Measurements from ENCODE around the gene CDC20. TPM values are rescaled to one million over a fixed set of nuclear protein-coding genes. Genes with fewer than 3 reads are reported as not detected.
"Not testable (repeated sequence)": the region's sequence is repeated elsewhere in the genome, so short reads cannot be mapped to it uniquely, and the experiment has no call there.

CDC20 gene
- polyA plus RNA-seq, 1 of the 3 experiments (the other 2 are of a cell fraction), result 82.7 TPM

- Histone ChIP-seq H3K27ac (ENCODE audit: low read depth in 2 of 2, low read length in 1 of 2) (no peak overlapping the region), H3K9me3 (no peaks in the 10 kb centered on the region), H3K27me3 (ENCODE audit: insufficient read depth) (no peaks in the 10 kb centered on the region), H3K79me2 (ENCODE audit: insufficient read depth) (peaks cover 59% of the 10 kb centered on the region), H4K20me1 (ENCODE audit: insufficient read depth) (no peaks in the 10 kb centered on the region), H3K9ac (no peak overlapping the region), H3K9me2 (no peaks in the 10 kb centered on the region), H3K4me3 (ENCODE audit: low read depth in 2 of 2, low read length in 1 of 2) (no peak overlapping the region), H2AFZ (ENCODE audit: low read depth) (no peak overlapping the region), H3F3A (replicated peaks; ENCODE audit: insufficient read depth) (no peaks in the 10 kb centered on the region), H3K4me1 (ENCODE audit: control insufficient read depth in 1 of 2, insufficient read depth in 2 of 2, low read depth in 1 of 2, low read length in 1 of 2) (peaks cover 0 to 5% of the 10 kb centered on the region in 2 experiments; a peak in 1 of 4 replicates), H3K36me3 (replicated peaks in 1 of 2; ENCODE audit: control insufficient read depth in 1 of 2, insufficient read depth in 2 of 2, low read length in 1 of 2) (peaks cover 0 to 12% of the 10 kb centered on the region in 2 experiments), H3K4me2 (no peak overlapping the region)
- DNase-seq, result no peak
- ChIA-PET POLR2A (no interaction called here), CTCF (interaction anchor here (1.6 to 3.1 kb wide), 2 partner anchors 17 to 171 kb away, joined by 6 to 11 read pairs; no protein-coding TSS in a partner anchor)
- 97% methylated on average over 3 of the region's 3 CpGs for WGBS (ENCODE audit: low lambda C conversion rate)
- no peak for TF ChIP-seq MAX (IDR thresholded peaks at IDR 0.05; ENCODE audit: low read depth)
Measured at GRCh38 chr1:43398227-43398626, 39.4 kb downstream of the CDC20 start.

- not testable (repeated sequence) for H3K9ac ChIP-seq; H3K4me3 ChIP-seq (ENCODE audit: low read depth in 2 of 2, low read length in 1 of 2); H3K9me3 ChIP-seq; H3K27me3 ChIP-seq (ENCODE audit: insufficient read depth); H3K4me1 ChIP-seq (ENCODE audit: control insufficient read depth in 1 of 2, insufficient read depth in 2 of 2, low read depth in 1 of 2, low read length in 1 of 2); H3F3A ChIP-seq (replicated peaks; ENCODE audit: insufficient read depth); H2AFZ ChIP-seq (ENCODE audit: low read depth); H3K9me2 ChIP-seq; H3K4me2 ChIP-seq; H4K20me1 ChIP-seq (ENCODE audit: insufficient read depth); DNase-seq; H3K27ac ChIP-seq (ENCODE audit: low read depth in 2 of 2, low read length in 1 of 2)
- CTCF ChIA-PET, result interaction anchor here (1.9 to 3.1 kb wide), 2 partner anchors 14 to 173 kb away, joined by 6 to 11 read pairs; no protein-coding TSS in a partner anchor
- POLR2A ChIA-PET, result interaction anchor here (0.8 kb wide), 1 partner anchor 18 kb away, joined by 3 read pairs; no protein-coding TSS in a partner anchor
- WGBS (ENCODE audit: low lambda C conversion rate), result 98% methylated on average over 9 of the region's 9 CpGs
- H3K79me2 ChIP-seq (ENCODE audit: insufficient read depth), result peaks cover 37% of the 10 kb centered on the region; the same call in 1 of the 2 replicates
- peaks cover 16 to 27% of the 10 kb centered on the region in 2 experiments for H3K36me3 ChIP-seq (replicated peaks in 1 of 2; ENCODE audit: control insufficient read depth in 1 of 2, insufficient read depth in 2 of 2, low read length in 1 of 2)
Measured at GRCh38 chr1:43400441-43400840, 41.7 kb downstream of the CDC20 start.

- ChIA-PET POLR2A (no interaction called here), CTCF (interaction anchor here (1.7 kb wide), 1 partner anchor 12 kb away, joined by 9 read pairs; no protein-coding TSS in a partner anchor)
- Histone ChIP-seq H3K9me3 (no peaks in the 10 kb centered on the region), H3K4me2 (no peak overlapping the region), H3F3A (replicated peaks; ENCODE audit: insufficient read depth) (no peaks in the 10 kb centered on the region), H3K27me3 (ENCODE audit: insufficient read depth) (no peaks in the 10 kb centered on the region), H3K4me3 (ENCODE audit: low read depth in 2 of 2, low read length in 1 of 2) (no peak overlapping the region), H2AFZ (ENCODE audit: low read depth) (no peak overlapping the region), H3K27ac (ENCODE audit: low read depth in 2 of 2, low read length in 1 of 2) (no peak overlapping the region), H3K36me3 (replicated peaks in 1 of 2; ENCODE audit: control insufficient read depth in 1 of 2, insufficient read depth in 2 of 2, low read length in 1 of 2) (peaks cover 29 to 31% of the 10 kb centered on the region in 2 experiments), H4K20me1 (ENCODE audit: insufficient read depth) (no peaks in the 10 kb centered on the region), H3K79me2 (ENCODE audit: insufficient read depth) (peaks cover 26% of the 10 kb centered on the region; the same call in 1 of the 2 replicates), H3K4me1 (ENCODE audit: control insufficient read depth in 1 of 2, insufficient read depth in 2 of 2, low read depth in 1 of 2, low read length in 1 of 2) (peaks cover 0 to 7% of the 10 kb centered on the region in 2 experiments; a peak in 1 of 4 replicates), H3K9ac (no peak overlapping the region), H3K9me2 (no peaks in the 10 kb centered on the region)
- 94% methylated on average over 6 of the region's 6 CpGs for WGBS (ENCODE audit: low lambda C conversion rate)
- peak; percentile 46 for DNase-seq
- TF ChIP-seq GATA2 (CRISPR knock-in tag; IDR thresholded peaks at IDR 0.05), result no peak; the same call in 1 of the 2 replicates
- TF ChIP-seq USF2 (IDR thresholded peaks at IDR 0.05; ENCODE audit: borderline replicate concordance, low read depth, low read length), result no peak
- TF ChIP-seq IRF3 (IDR thresholded peaks at IDR 0.05; ENCODE audit: low read depth, low read length), result no peak
- no peak for TF ChIP-seq EP300 (IDR thresholded peaks at IDR 0.05; ENCODE audit: borderline replicate concordance in 1 of 2, low read depth in 1 of 2, low read length in 1 of 2)
- TF ChIP-seq NRF1 (IDR thresholded peaks at IDR 0.05; ENCODE audit: low read depth, low read length), result no peak
- no peak for TF ChIP-seq POLR2AphosphoS5 (IDR thresholded peaks at IDR 0.05; ENCODE audit: low read depth, low read length)
- no peak for TF ChIP-seq CHD2 (IDR thresholded peaks at IDR 0.05; ENCODE audit: low read length, partially characterized antibody)
- TF ChIP-seq MXI1 (IDR thresholded peaks at IDR 0.05; ENCODE audit: low read depth, low read length), result peak; percentile 82; the same call in 1 of the 2 replicates
Measured at GRCh38 chr1:43402089-43402865, 43.5 kb downstream of the CDC20 start.
